AG09319 (cell line): Measurements from ENCODE around the gene BDNF.

ENCODE experiments used
- DNase-seq: peaks from one replicate; pipeline ENCODE4 v3.0.0-alpha.2; 2010; ENCODE audit warnings: low read depth; ENCODE audit errors: extremely low read depth
- CTCF ChIP-seq: IDR thresholded peaks from 2 replicates; pipeline ENCODE4 v1.5.1; 2011; ENCODE audit warnings: low read depth, mild to moderate bottlenecking, inconsistent platforms, low read length, moderate library complexity

Gene BDNF

GRCh38 chr11:27705873-27706820, 5.9 kb upstream of the BDNF start:
- TF ChIP-seq CTCF, result peak; percentile 56
- no peak for DNase-seq

GRCh38 chr11:27703481-27703880, 3.2 kb upstream of the BDNF start:
- peak; percentile 13 for TF ChIP-seq CTCF

GRCh38 chr11:27702811-27703210, 2.6 kb upstream of the BDNF start:
- no peak for TF ChIP-seq CTCF
- DNase-seq, result no peak

More at GRCh38 chr11:27703481-27703880, 3.2 kb upstream of the BDNF start:
- no peak for DNase-seq

- TF ChIP-seq CTCF, result peak; percentile 37
- DNase-seq, result peak; percentile 63
Observed at GRCh38 chr11:27701355-27702105, 1.3 kb upstream of the BDNF start.

- DNase-seq, result no peak
- TF ChIP-seq CTCF, result no peak
Observed at GRCh38 chr11:27699926-27700350, 317 bp downstream of the BDNF start.

- no peak for TF ChIP-seq CTCF
- DNase-seq, result no peak
Observed at GRCh38 chr11:27699242-27699925, 871 bp downstream of the BDNF start.
